C4-2B (cell line): ENCODE data around the gene FOXJ3.

Source experiments
- H3K27ac ChIP-seq: fragments of 450-650 bp; 2 replicates; pipeline ENCODE4 v1.5.1; 2017
- ZFX ChIP-seq: fragments of 450-650 bp; IDR thresholded peaks from 2 replicates; pipeline ENCODE4 v1.6.1; 2017
- TF ChIP-seq, protein P1 (sequence below): fragments of 450-650 bp; conservative IDR thresholded peaks from 2 replicates; pipeline ENCODE4 v1.5.1; 2017; ENCODE audit warnings: mild to moderate bottlenecking

Gene FOXJ3

GRCh38 chr1:42333662-42334239, 1.3 kb downstream of the FOXJ3 start:
- TF ChIP-seq, protein P1, sequence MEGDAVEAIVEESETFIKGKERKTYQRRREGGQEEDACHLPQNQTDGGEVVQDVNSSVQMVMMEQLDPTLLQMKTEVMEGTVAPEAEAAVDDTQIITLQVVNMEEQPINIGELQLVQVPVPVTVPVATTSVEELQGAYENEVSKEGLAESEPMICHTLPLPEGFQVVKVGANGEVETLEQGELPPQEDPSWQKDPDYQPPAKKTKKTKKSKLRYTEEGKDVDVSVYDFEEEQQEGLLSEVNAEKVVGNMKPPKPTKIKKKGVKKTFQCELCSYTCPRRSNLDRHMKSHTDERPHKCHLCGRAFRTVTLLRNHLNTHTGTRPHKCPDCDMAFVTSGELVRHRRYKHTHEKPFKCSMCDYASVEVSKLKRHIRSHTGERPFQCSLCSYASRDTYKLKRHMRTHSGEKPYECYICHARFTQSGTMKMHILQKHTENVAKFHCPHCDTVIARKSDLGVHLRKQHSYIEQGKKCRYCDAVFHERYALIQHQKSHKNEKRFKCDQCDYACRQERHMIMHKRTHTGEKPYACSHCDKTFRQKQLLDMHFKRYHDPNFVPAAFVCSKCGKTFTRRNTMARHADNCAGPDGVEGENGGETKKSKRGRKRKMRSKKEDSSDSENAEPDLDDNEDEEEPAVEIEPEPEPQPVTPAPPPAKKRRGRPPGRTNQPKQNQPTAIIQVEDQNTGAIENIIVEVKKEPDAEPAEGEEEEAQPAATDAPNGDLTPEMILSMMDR, result no peak; the same call in 1 of the 2 replicates

GRCh38 chr1:42332877-42333276, 2.2 kb downstream of the FOXJ3 start:
- TF ChIP-seq ZFX, result no peak
- TF ChIP-seq, protein P1, result no peak

More at GRCh38 chr1:42333662-42334239, 1.3 kb downstream of the FOXJ3 start:
- peak overlapping the region; percentile 98 for H3K27ac ChIP-seq

GRCh38 chr1:42330215-42330614, 4.8 kb downstream of the FOXJ3 start:
- H3K27ac ChIP-seq, result no peak overlapping the region
- TF ChIP-seq ZFX, result no peak
- TF ChIP-seq, protein P1, result no peak

More at GRCh38 chr1:42332877-42333276, 2.2 kb downstream of the FOXJ3 start:
- no peak overlapping the region for H3K27ac ChIP-seq

- H3K27ac ChIP-seq, result no peak overlapping the region
- no peak for TF ChIP-seq ZFX
- TF ChIP-seq, protein P1, result no peak
Observed at GRCh38 chr1:42328916-42329496, 6.0 kb downstream of the FOXJ3 start.

GRCh38 chr1:42328047-42328625, 6.9 kb downstream of the FOXJ3 start:
- no peak overlapping the region for H3K27ac ChIP-seq

DNA sequence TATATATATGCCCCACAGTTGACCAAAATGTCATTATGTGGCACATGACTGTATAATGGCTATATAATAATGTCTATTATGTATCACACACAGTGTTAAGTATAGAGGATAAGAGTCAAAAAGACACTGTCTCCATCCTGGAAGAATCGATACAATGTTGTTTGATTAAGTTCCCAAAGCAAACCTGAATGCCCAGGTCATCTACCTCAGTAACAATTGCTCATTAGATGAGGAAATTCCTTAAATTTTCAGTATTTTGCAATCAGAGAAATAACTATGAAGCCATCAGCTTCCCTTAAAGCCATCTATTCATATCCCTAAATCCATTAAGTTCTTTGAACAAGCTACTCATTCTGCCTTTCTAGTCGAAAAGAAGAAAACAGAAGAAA, 10.0 kb downstream of the FOXJ3 start:
- TF ChIP-seq ZFX, result no peak
- TF ChIP-seq, protein P1, result no peak
- H3K27ac ChIP-seq, result no peak overlapping the region

More at GRCh38 chr1:42328047-42328625, 6.9 kb downstream of the FOXJ3 start:
- TF ChIP-seq ZFX, result no peak
- TF ChIP-seq, protein P1, result no peak

DNA sequence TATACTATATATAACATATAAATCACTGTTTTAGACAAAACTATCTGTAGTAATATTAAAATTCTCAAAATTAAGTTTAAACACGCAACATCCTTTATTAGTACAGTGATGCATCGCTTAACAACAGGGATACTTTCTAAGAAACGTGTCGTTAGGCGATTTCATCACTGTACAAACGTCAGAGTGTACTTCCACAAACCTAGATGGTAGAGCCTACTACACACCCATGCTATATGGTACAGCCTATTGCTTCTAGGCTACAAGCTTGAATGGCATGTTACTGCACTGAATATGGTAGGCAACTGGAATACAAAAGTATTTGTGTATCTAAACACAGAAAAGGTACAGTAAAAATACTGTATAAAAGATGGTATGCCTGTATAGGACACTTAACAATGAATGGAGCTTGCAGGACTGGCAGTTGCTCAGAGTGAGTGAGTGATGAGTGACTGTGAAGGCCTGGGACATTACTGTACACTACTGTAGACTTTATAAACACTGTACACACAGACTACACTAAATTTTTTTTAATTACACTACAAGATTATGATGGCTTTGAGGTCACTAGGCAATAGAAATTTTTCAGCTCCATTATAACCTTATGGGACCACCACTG, 10.5 kb downstream of the FOXJ3 start:
- TF ChIP-seq, protein P1, result no peak
- TF ChIP-seq ZFX, result no peak

More for the DNA sequence above, 10.5 kb downstream of the FOXJ3 start:
- no peak overlapping the region for H3K27ac ChIP-seq
